Stimulated activated naive CD8-positive, alpha-beta T cell treated with anti-CD3 and anti-CD28 coated beads, Interleukin-15, amount 100 ng/mL, for 72 hours (primary cell): ENCODE measurements around the gene TRHDE.

Source experiments
- ATAC-seq: fragments of 150-1000 bp; cut with Tn5 transposase; 2 replicates; pipeline ENCODE4 v1.10.0; 2021; ENCODE audit warnings: mild to moderate bottlenecking, moderate library complexity
- DNase-seq, 2 donors: peaks; one replicate each; pipeline ENCODE4 v3.0.0; 2021 to 2022
- H3K27ac Mint-ChIP-seq, 2 donors: one replicate each; pipeline ENCODE4 v1.8.0; 2022; ENCODE audit warnings: mild to moderate bottlenecking in 2 of 2, mixed read lengths in 2 of 2, moderate library complexity in 2 of 2
- H3K27me3 Mint-ChIP-seq: one replicate; pipeline ENCODE4 v1.8.0; 2022; ENCODE audit warnings: mixed read lengths
- H3K4me1 Mint-ChIP-seq: one replicate; pipeline ENCODE4 v1.8.0; 2022; ENCODE audit warnings: mild to moderate bottlenecking, mixed read lengths
- H3K4me3 Mint-ChIP-seq, 2 donors: one replicate each; pipeline ENCODE4 v1.8.0; 2022; ENCODE audit warnings: mild to moderate bottlenecking in 2 of 2, mixed read lengths in 2 of 2, moderate library complexity in 1 of 2
- H3K9me3 Mint-ChIP-seq, 2 donors: one replicate each; pipeline ENCODE4 v1.8.0; 2022; ENCODE audit warnings: mixed read lengths in 2 of 2

TRHDE gene

GRCh38 chr12:72272091-72272661 lies at the start of gene TRHDE:
TRHDE (plus strand) TSS chr12:72272370; CDS start chr12:72272644, 274 bp downstream.
- peak within 1 kb of the TSS; percentile 63 to 71 for H3K4me3 Mint-ChIP-seq
- ATAC-seq (peak; percentile 34), DNase-seq (no peak)
- H3K4me1 Mint-ChIP-seq, result peaks cover 15% of the 10 kb centered on the region
- no peak within 1 kb of the TSS for H3K27ac Mint-ChIP-seq
- H3K27me3 Mint-ChIP-seq, result peaks cover 61% of the 10 kb centered on the region
- H3K9me3 Mint-ChIP-seq, result no peaks in the 10 kb centered on the region

- H3K4me3 Mint-ChIP-seq, result no peak overlapping the region
- H3K4me1 Mint-ChIP-seq, result no peaks in the 10 kb centered on the region
- no peaks in the 10 kb centered on the region for H3K27me3 Mint-ChIP-seq
- no peak overlapping the region for H3K27ac Mint-ChIP-seq
- ATAC-seq, result no peak
- DNase-seq, result no peak
- no peaks in the 10 kb centered on the region for H3K9me3 Mint-ChIP-seq
These were observed 45.7 kb upstream of the TRHDE start for GRCh38 chr12:72226510-72226909.

GRCh38 chr12:72228424-72228823 lies 43.7 kb upstream of the TRHDE start:
- H3K27ac Mint-ChIP-seq, result no peak overlapping the region
- no peak for ATAC-seq

GRCh38 chr12:72230589-72230988 lies 41.6 kb upstream of the TRHDE start:
- Mint-ChIP-seq H3K4me3 (no peak overlapping the region), H3K4me1 (no peaks in the 10 kb centered on the region), H3K27me3 (no peaks in the 10 kb centered on the region), H3K9me3 (no peaks in the 10 kb centered on the region), H3K27ac (no peak overlapping the region)
- ATAC-seq (no peak), DNase-seq (no peak)

More at GRCh38 chr12:72228424-72228823, 43.7 kb upstream of the TRHDE start:
- no peak overlapping the region for H3K4me3 Mint-ChIP-seq
- H3K4me1 Mint-ChIP-seq, result no peaks in the 10 kb centered on the region
- DNase-seq, result no peak
- no peaks in the 10 kb centered on the region for H3K27me3 Mint-ChIP-seq
- H3K9me3 Mint-ChIP-seq, result no peaks in the 10 kb centered on the region

- Mint-ChIP-seq H3K27ac (no peak overlapping the region), H3K4me3 (no peak overlapping the region), H3K27me3 (no peaks in the 10 kb centered on the region), H3K4me1 (no peaks in the 10 kb centered on the region), H3K9me3 (no peaks in the 10 kb centered on the region)
- DNase-seq (no peak), ATAC-seq (no peak)
These were observed 37.3 kb upstream of the TRHDE start for GRCh38 chr12:72234886-72235285.

GRCh38 chr12:72236071-72236705 lies 36.0 kb upstream of the TRHDE start:
- Mint-ChIP-seq H3K4me3 (no peak overlapping the region), H3K9me3 (peaks cover 0 to 5% of the 10 kb centered on the region in 2 donors), H3K4me1 (no peaks in the 10 kb centered on the region), H3K27ac (no peak overlapping the region), H3K27me3 (no peaks in the 10 kb centered on the region)
- ATAC-seq (no peak), DNase-seq (no peak)

GRCh38 chr12:72241552-72241951 lies 30.6 kb upstream of the TRHDE start:
- peaks cover 0 to 5% of the 10 kb centered on the region in 2 donors for H3K9me3 Mint-ChIP-seq
- H3K27me3 Mint-ChIP-seq, result no peaks in the 10 kb centered on the region
- no peak for ATAC-seq
- no peak for DNase-seq
- H3K4me3 Mint-ChIP-seq, result no peak overlapping the region
- no peaks in the 10 kb centered on the region for H3K4me1 Mint-ChIP-seq
- no peak overlapping the region for H3K27ac Mint-ChIP-seq

- no peaks in the 10 kb centered on the region for H3K4me1 Mint-ChIP-seq
- no peak for DNase-seq
- H3K9me3 Mint-ChIP-seq, result peaks cover 0 to 5% of the 10 kb centered on the region in 2 donors
- H3K4me3 Mint-ChIP-seq, result no peak overlapping the region
- H3K27me3 Mint-ChIP-seq, result no peaks in the 10 kb centered on the region
- no peak overlapping the region for H3K27ac Mint-ChIP-seq
- ATAC-seq, result no peak
These were observed 29.2 kb upstream of the TRHDE start for GRCh38 chr12:72242946-72243345.

- ATAC-seq, result no peak
These were observed 25.8 kb upstream of the TRHDE start for GRCh38 chr12:72246370-72246769.

GRCh38 chr12:72250346-72250745 lies 21.8 kb upstream of the TRHDE start:
- DNase-seq (no peak), ATAC-seq (no peak)
- H3K4me3 Mint-ChIP-seq, result no peak overlapping the region
- no peak overlapping the region for H3K27ac Mint-ChIP-seq
- H3K27me3 Mint-ChIP-seq, result no peaks in the 10 kb centered on the region
- H3K4me1 Mint-ChIP-seq, result no peaks in the 10 kb centered on the region
- peaks cover 7% of the 10 kb centered on the region in 2 donors for H3K9me3 Mint-ChIP-seq

More at GRCh38 chr12:72246370-72246769, 25.8 kb upstream of the TRHDE start:
- H3K4me1 Mint-ChIP-seq, result no peaks in the 10 kb centered on the region
- no peak overlapping the region for H3K27ac Mint-ChIP-seq
- peaks cover 0 to 7% of the 10 kb centered on the region in 2 donors for H3K9me3 Mint-ChIP-seq
- no peak for DNase-seq
- no peaks in the 10 kb centered on the region for H3K27me3 Mint-ChIP-seq
- no peak overlapping the region for H3K4me3 Mint-ChIP-seq

GRCh38 chr12:72256725-72257124 lies 15.4 kb upstream of the TRHDE start:
- H3K4me1 Mint-ChIP-seq, result no peaks in the 10 kb centered on the region
- ATAC-seq, result no peak
- H3K9me3 Mint-ChIP-seq, result peaks cover 0 to 16% of the 10 kb centered on the region in 2 donors
- H3K4me3 Mint-ChIP-seq, result no peak overlapping the region
- H3K27ac Mint-ChIP-seq, result no peak overlapping the region
- no peak for DNase-seq
- peaks cover 4% of the 10 kb centered on the region for H3K27me3 Mint-ChIP-seq

GRCh38 chr12:72261885-72262284 lies 10.3 kb upstream of the TRHDE start:
- H3K27ac Mint-ChIP-seq, result no peak overlapping the region

GRCh38 chr12:72264548-72265175 lies 7.5 kb upstream of the TRHDE start:
- H3K9me3 Mint-ChIP-seq, result no peaks in the 10 kb centered on the region
- ATAC-seq, result no peak
- H3K4me1 Mint-ChIP-seq, result no peaks in the 10 kb centered on the region
- H3K27ac Mint-ChIP-seq, result no peak overlapping the region
- H3K4me3 Mint-ChIP-seq, result no peak overlapping the region
- DNase-seq, result no peak
- H3K27me3 Mint-ChIP-seq, result peaks cover 9% of the 10 kb centered on the region

More at GRCh38 chr12:72261885-72262284, 10.3 kb upstream of the TRHDE start:
- H3K27me3 Mint-ChIP-seq, result peaks cover 5% of the 10 kb centered on the region
- no peaks in the 10 kb centered on the region for H3K9me3 Mint-ChIP-seq
- no peak overlapping the region for H3K4me3 Mint-ChIP-seq
- ATAC-seq, result no peak
- DNase-seq, result no peak
- no peaks in the 10 kb centered on the region for H3K4me1 Mint-ChIP-seq

- peaks cover 8% of the 10 kb centered on the region for H3K4me1 Mint-ChIP-seq
- H3K27ac Mint-ChIP-seq, result no peak overlapping the region
- H3K27me3 Mint-ChIP-seq, result peaks cover 34% of the 10 kb centered on the region
- no peak overlapping the region for H3K4me3 Mint-ChIP-seq
- no peaks in the 10 kb centered on the region for H3K9me3 Mint-ChIP-seq
- DNase-seq (no peak), ATAC-seq (no peak)
These were observed 4.2 kb upstream of the TRHDE start for GRCh38 chr12:72267974-72268373.

GRCh38 chr12:72268386-72268785 lies 3.8 kb upstream of the TRHDE start:
- DNase-seq (no peak), ATAC-seq (no peak)
- H3K4me1 Mint-ChIP-seq, result peaks cover 8% of the 10 kb centered on the region
- no peak overlapping the region for H3K27ac Mint-ChIP-seq
- H3K4me3 Mint-ChIP-seq, result no peak overlapping the region
- H3K27me3 Mint-ChIP-seq, result peaks cover 38% of the 10 kb centered on the region
- no peaks in the 10 kb centered on the region for H3K9me3 Mint-ChIP-seq

GRCh38 chr12:72269491-72269890 lies 2.7 kb upstream of the TRHDE start:
- peaks cover 15% of the 10 kb centered on the region for H3K4me1 Mint-ChIP-seq
- ATAC-seq (no peak), DNase-seq (no peak)
- no peaks in the 10 kb centered on the region for H3K9me3 Mint-ChIP-seq
- peaks cover 50% of the 10 kb centered on the region for H3K27me3 Mint-ChIP-seq
- no peak overlapping the region for H3K4me3 Mint-ChIP-seq
- H3K27ac Mint-ChIP-seq, result no peak overlapping the region
